K562 (cell line): Measurements from ENCODE around the gene AP2M1. TPM values are rescaled to one million over a fixed set of nuclear protein-coding genes. Genes with fewer than 3 reads are reported as not detected.

Source experiments
- EP400 ChIP-seq: fragments of 450-650 bp; IDR thresholded peaks from 2 replicates; pipeline ENCODE4 v1.6.1; 2017; ENCODE audit warnings: antibody characterized with exemption, mild to moderate bottlenecking, moderate library complexity
- HDAC1 ChIP-seq, 2 experiments: fragments of 450-650 bp; IDR thresholded peaks; 2 replicates each; pipeline ENCODE4 v1.6.1; 2016 to 2017; ENCODE audit warnings: inconsistent platforms in 1 of 2, mild to moderate bottlenecking in 1 of 2, moderate library complexity in 1 of 2
- TAF15 ChIP-seq: fragments of 200-400 bp; formaldehyde crosslinking; IDR thresholded peaks from 2 replicates; pipeline ENCODE4 v1.6.1; 2017; ENCODE audit warnings: mild to moderate bottlenecking, low read depth, low read length, moderate library complexity
- YY1 ChIP-seq, 3 experiments: IDR thresholded peaks; 2 replicates each; pipeline ENCODE4 v1.6.1; 2011; ENCODE audit warnings: low read length in 2 of 3, mild to moderate bottlenecking in 2 of 3, moderate library complexity in 2 of 3, borderline replicate concordance in 1 of 3, control low read depth in 1 of 3, low read depth in 1 of 3; ENCODE audit not compliant: insufficient read depth in 3 of 3, insufficient replicate concordance in 2 of 3, control insufficient read depth in 1 of 3, insufficient read length in 1 of 3; ENCODE audit errors: extremely low read depth in 1 of 3
- ZFX ChIP-seq: sonication (generic); formaldehyde crosslinking; IDR thresholded peaks from 2 replicates; pipeline ENCODE4 v1.8.0; 2022; ENCODE audit warnings: mild to moderate bottlenecking, missing genetic modification reagents, moderate library complexity
- polyA plus RNA-seq, 8 experiments: library from polyadenylated mRNA; depleted of rRNA in 4 of 8; stranded (reverse) in 5 of 8; unstranded in 3 of 8; fragments of >200 nt; fragmentation: Nextera tagmentation in 2 of 8; fragmentation: Illumina TruSeq in 1 of 8; extraction: Ambion mirVana in 2 of 8; extraction: Trizol in 1 of 8; gene quantifications; 2 replicates each; pipeline versions ENCODE4 v1.2.1 to v1.2.3, GENCODE V29; 2011 to 2014; ENCODE audit warnings: inconsistent platforms in 1 of 8, missing spikeins in 1 of 8
- total RNA-seq, 7 experiments: library from RNA; depleted of rRNA in 6 of 7; stranded (reverse); fragments of >200 nt in 6 of 7; fragmentation: Illumina TruSeq in 2 of 7; extraction: Trizol in 2 of 7; gene quantifications; 2 replicates each; pipeline versions ENCODE4 v1.2.1 to v1.2.3, GENCODE V29; 2011 to 2021; ENCODE audit warnings: low replicate concordance in 1 of 7
- TF ChIP-seq, protein P1 (sequence below): sonication (generic); formaldehyde crosslinking; IDR thresholded peaks from 2 replicates; pipeline ENCODE4 v1.8.0; 2022; ENCODE audit warnings: mild to moderate bottlenecking, missing genetic modification reagents
- TF ChIP-seq, protein P2 (sequence below), 2 experiments: fragments of 450-650 bp; formaldehyde crosslinking in 1 of 2; IDR thresholded peaks; 2 replicates each; pipeline versions ENCODE4 v1.4.0 to v1.6.1; 2014 to 2020; ENCODE audit warnings: mild to moderate bottlenecking in 2 of 2, borderline replicate concordance in 1 of 2, low read depth in 1 of 2

Gene AP2M1
- total and polyA plus RNA-seq, 9 of the 15 experiments (the other 6 are each of a cell fraction or from before 2014, with no cell fraction given), result 118 to 505 (median 296) TPM

DNA sequence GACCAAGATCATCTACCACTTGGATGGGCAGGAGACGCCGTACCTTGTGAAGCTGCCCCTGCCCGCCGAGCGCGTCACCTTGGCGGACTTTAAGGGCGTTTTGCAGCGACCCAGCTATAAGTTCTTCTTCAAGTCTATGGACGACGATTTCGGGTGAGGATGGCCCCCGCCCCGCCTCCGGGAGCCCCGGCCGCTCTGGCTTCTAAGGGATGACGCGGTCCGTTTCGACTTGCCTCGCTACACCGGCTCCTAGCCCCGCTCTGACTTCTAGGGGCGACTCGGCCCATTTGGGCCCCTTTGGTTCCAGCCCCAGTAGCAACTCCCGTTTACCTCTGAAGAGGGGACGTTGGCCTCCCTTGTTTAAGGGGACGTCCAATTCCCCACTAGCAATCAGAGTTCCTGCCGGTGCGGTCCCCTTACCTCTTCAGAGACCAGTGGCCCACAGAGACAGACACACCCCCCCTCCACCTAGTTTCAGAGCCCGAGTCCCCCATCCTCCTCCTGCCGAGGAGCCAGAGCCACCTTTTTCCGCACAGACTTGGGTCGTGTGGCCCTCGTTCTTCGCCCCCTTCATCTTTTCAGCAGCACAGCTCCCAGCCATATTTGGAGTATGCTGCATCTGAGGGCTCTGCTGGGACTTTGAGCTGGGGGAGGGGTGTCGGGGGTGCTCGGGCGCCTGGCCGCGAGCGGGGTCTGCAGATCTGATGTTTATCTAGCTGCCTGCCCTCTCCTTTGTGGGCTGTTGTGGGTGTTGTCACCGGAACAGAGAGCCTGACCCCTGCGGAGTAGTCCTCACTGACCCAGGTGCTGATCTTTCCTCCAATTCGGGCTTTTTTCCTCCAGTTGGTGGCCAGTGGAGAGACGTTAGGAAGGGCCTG is 18.8 kb upstream of the AP2M1 start (continued):
- TF ChIP-seq ZFX (CRISPR knock-in tag) (peak; percentile 76), EP400 (0 out of 2 replicates have a peak, but pooled peaks have one; percentile 11), HDAC1 (IDR thresholded peaks at IDR 0.05) (0 out of 4 replicates have a peak, but pooled peaks of 1 of the 2 experiments have one; percentile 28), TAF15 (no peak), YY1 (IDR thresholded peaks at IDR 0.05; ENCODE audit: borderline replicate concordance in 1 of 3, control insufficient read depth in 1 of 3, extremely low read depth in 1 of 3, insufficient read depth in 3 of 3, insufficient read length in 1 of 3, insufficient replicate concordance in 2 of 3, low read depth in 1 of 3, low read length in 2 of 3) (peak in 1 of 3 experiments; percentile 5)
- TF ChIP-seq, protein P1, sequence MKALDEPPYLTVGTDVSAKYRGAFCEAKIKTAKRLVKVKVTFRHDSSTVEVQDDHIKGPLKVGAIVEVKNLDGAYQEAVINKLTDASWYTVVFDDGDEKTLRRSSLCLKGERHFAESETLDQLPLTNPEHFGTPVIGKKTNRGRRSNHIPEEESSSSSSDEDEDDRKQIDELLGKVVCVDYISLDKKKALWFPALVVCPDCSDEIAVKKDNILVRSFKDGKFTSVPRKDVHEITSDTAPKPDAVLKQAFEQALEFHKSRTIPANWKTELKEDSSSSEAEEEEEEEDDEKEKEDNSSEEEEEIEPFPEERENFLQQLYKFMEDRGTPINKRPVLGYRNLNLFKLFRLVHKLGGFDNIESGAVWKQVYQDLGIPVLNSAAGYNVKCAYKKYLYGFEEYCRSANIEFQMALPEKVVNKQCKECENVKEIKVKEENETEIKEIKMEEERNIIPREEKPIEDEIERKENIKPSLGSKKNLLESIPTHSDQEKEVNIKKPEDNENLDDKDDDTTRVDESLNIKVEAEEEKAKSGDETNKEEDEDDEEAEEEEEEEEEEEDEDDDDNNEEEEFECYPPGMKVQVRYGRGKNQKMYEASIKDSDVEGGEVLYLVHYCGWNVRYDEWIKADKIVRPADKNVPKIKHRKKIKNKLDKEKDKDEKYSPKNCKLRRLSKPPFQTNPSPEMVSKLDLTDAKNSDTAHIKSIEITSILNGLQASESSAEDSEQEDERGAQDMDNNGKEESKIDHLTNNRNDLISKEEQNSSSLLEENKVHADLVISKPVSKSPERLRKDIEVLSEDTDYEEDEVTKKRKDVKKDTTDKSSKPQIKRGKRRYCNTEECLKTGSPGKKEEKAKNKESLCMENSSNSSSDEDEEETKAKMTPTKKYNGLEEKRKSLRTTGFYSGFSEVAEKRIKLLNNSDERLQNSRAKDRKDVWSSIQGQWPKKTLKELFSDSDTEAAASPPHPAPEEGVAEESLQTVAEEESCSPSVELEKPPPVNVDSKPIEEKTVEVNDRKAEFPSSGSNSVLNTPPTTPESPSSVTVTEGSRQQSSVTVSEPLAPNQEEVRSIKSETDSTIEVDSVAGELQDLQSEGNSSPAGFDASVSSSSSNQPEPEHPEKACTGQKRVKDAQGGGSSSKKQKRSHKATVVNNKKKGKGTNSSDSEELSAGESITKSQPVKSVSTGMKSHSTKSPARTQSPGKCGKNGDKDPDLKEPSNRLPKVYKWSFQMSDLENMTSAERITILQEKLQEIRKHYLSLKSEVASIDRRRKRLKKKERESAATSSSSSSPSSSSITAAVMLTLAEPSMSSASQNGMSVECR, result peak; percentile 29; the same call in 1 of the 2 replicates
- TF ChIP-seq, protein P2, sequence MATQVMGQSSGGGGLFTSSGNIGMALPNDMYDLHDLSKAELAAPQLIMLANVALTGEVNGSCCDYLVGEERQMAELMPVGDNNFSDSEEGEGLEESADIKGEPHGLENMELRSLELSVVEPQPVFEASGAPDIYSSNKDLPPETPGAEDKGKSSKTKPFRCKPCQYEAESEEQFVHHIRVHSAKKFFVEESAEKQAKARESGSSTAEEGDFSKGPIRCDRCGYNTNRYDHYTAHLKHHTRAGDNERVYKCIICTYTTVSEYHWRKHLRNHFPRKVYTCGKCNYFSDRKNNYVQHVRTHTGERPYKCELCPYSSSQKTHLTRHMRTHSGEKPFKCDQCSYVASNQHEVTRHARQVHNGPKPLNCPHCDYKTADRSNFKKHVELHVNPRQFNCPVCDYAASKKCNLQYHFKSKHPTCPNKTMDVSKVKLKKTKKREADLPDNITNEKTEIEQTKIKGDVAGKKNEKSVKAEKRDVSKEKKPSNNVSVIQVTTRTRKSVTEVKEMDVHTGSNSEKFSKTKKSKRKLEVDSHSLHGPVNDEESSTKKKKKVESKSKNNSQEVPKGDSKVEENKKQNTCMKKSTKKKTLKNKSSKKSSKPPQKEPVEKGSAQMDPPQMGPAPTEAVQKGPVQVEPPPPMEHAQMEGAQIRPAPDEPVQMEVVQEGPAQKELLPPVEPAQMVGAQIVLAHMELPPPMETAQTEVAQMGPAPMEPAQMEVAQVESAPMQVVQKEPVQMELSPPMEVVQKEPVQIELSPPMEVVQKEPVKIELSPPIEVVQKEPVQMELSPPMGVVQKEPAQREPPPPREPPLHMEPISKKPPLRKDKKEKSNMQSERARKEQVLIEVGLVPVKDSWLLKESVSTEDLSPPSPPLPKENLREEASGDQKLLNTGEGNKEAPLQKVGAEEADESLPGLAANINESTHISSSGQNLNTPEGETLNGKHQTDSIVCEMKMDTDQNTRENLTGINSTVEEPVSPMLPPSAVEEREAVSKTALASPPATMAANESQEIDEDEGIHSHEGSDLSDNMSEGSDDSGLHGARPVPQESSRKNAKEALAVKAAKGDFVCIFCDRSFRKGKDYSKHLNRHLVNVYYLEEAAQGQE (IDR thresholded peaks at IDR 0.05; ENCODE audit: borderline replicate concordance), result 0 out of 2 replicates have a peak, but pooled peaks have one; percentile 30
- TF ChIP-seq, protein P2 (CRISPR knock-in tag; IDR thresholded peaks at IDR 0.05; ENCODE audit: low read depth), result no peak
